SK-N-SH (cell line): ENCODE results near the gene CSKMT. TPM values are rescaled to one million over a fixed set of nuclear protein-coding genes. Genes with fewer than 3 reads are reported as not detected.

Experiments
- CTCF ChIA-PET: fragments of 300-600, 350-600 bp; formaldehyde crosslinking; extraction: SDS; loops from one replicate; lab custom pipeline; 2021; lab: Yijun Ruan, JAX
- POLR2A ChIA-PET: fragments of 350-600 bp; sonication (Branson Sonifier 250); formaldehyde crosslinking; extraction: SDS; loops from one replicate; lab custom pipeline; 2020; ENCODE audit warnings: antibody characterized with exemption, inconsistent platforms; lab: Yijun Ruan, JAX
- DNase-seq: peaks from one replicate; pipeline ENCODE4 v3.0.0; 2012
- H2AFZ ChIP-seq: fragments of 200-600 bp; sonication (generic); 2 replicates; pipeline ENCODE4 v1.8.1; 2016; ENCODE audit warnings: antibody characterized with exemption, mild to moderate bottlenecking, low read depth
- H3F3A ChIP-seq: fragments of 200-600 bp; sonication (generic); replicated peaks from 2 replicates; pipeline ENCODE3; 2016; ENCODE audit warnings: antibody characterized with exemption, mild to moderate bottlenecking; ENCODE audit not compliant: insufficient read depth
- H3K27ac ChIP-seq, 2 experiments: fragments of 200-500 bp in 1 of 2; fragments of 200-600 bp in 1 of 2; sonication (Bioruptor generic) in 1 of 2; sonication (generic), shearing (Covaris generic) in 1 of 2; 2 replicates each; pipeline versions ENCODE4 v1.5.1 to v1.6.1; 2014 to 2016; ENCODE audit warnings: low read depth in 2 of 2, inconsistent platforms in 1 of 2, low read length in 1 of 2, mild to moderate bottlenecking in 1 of 2, mixed read lengths in 1 of 2
- H3K27me3 ChIP-seq: fragments of 200-600 bp; sonication (generic), shearing (Covaris generic); 2 replicates; pipeline ENCODE4 v1.6.1; 2016; ENCODE audit warnings: mixed run types; ENCODE audit not compliant: insufficient read depth
- H3K36me3 ChIP-seq, 2 experiments: fragments of 200-500 bp in 1 of 2; fragments of 200-600 bp in 1 of 2; sonication (Bioruptor generic) in 1 of 2; sonication (generic) in 1 of 2; replicated peaks in 1 of 2; 2 replicates each; pipeline versions ENCODE3 to v1.5.1; 2014 to 2016; ENCODE audit warnings: low read length in 1 of 2, mild to moderate bottlenecking in 1 of 2; ENCODE audit not compliant: insufficient read depth in 2 of 2, control insufficient read depth in 1 of 2
- H3K4me1 ChIP-seq, 2 experiments: fragments of 200-500 bp in 1 of 2; fragments of 200-600 bp in 1 of 2; sonication (Bioruptor generic) in 1 of 2; sonication (generic), shearing (Covaris generic) in 1 of 2; 2 replicates each; pipeline versions ENCODE4 v1.5.1 to v1.6.1; 2014 to 2016; ENCODE audit warnings: low read depth in 1 of 2, low read length in 1 of 2, mixed run types in 1 of 2; ENCODE audit not compliant: insufficient read depth in 2 of 2, control insufficient read depth in 1 of 2
- H3K4me2 ChIP-seq: fragments of 200-600 bp; sonication (generic), shearing (Covaris generic); 2 replicates; pipeline ENCODE4 v1.6.1; 2017; ENCODE audit warnings: mixed run types
- H3K4me3 ChIP-seq, 2 experiments: fragments of 200-500 bp in 1 of 2; fragments of 200-600 bp in 1 of 2; sonication (Bioruptor generic) in 1 of 2; sonication (generic), shearing (Covaris generic) in 1 of 2; 2 replicates each; pipeline versions ENCODE4 v1.5.1 to v1.8.1; 2014 to 2016; ENCODE audit warnings: low read depth in 2 of 2, inconsistent platforms in 1 of 2, low read length in 1 of 2, mild to moderate bottlenecking in 1 of 2, mixed read lengths in 1 of 2, moderate library complexity in 1 of 2
- H3K79me2 ChIP-seq: fragments of 200-600 bp; sonication (generic); 2 replicates; pipeline ENCODE4 v1.8.1; 2017; ENCODE audit warnings: mild to moderate bottlenecking; ENCODE audit not compliant: insufficient read depth
- H3K9ac ChIP-seq: fragments of 200-600 bp; sonication (generic); 2 replicates; pipeline ENCODE4 v1.6.1; 2017; ENCODE audit warnings: mixed run types
- H3K9me2 ChIP-seq: fragments of 200-600 bp; sonication (generic); 2 replicates; pipeline ENCODE4 v1.6.1; 2017; ENCODE audit warnings: mixed run types
- H3K9me3 ChIP-seq: fragments of 200-600 bp; sonication (generic); 2 replicates; pipeline ENCODE4 v1.6.1; 2017; ENCODE audit warnings: mixed run types, mild to moderate bottlenecking, moderate library complexity
- H4K20me1 ChIP-seq: fragments of 200-600 bp; sonication (generic); 2 replicates; pipeline ENCODE4 v1.6.1; 2017; ENCODE audit warnings: mild to moderate bottlenecking, mixed run types; ENCODE audit not compliant: insufficient read depth
- CTCF ChIP-seq: fragments of 200-600 bp; sonication (generic); IDR thresholded peaks from 2 replicates; pipeline ENCODE4 v1.6.1; 2017; ENCODE audit warnings: antibody characterized with exemption, mild to moderate bottlenecking, moderate library complexity
- FOSL2 ChIP-seq: IDR thresholded peaks from 2 replicates; pipeline ENCODE4 v1.4.0; 2012; ENCODE audit warnings: low read depth, mild to moderate bottlenecking, moderate library complexity, borderline replicate concordance
- FOXJ3 ChIP-seq: sonication (generic); formaldehyde crosslinking; IDR thresholded peaks from 2 replicates; pipeline ENCODE4 v1.5.1; 2020; ENCODE audit warnings: mild to moderate bottlenecking, missing genetic modification reagents
- FOXM1 ChIP-seq: IDR thresholded peaks from 2 replicates; pipeline ENCODE4 v1.4.0; 2012; ENCODE audit warnings: low read depth, mild to moderate bottlenecking
- MXI1 ChIP-seq: IDR thresholded peaks from 2 replicates; pipeline ENCODE4 v1.6.1; 2012; ENCODE audit warnings: mild to moderate bottlenecking, low read depth, low read length, improper control_type of control experiment
- RCOR1 ChIP-seq: fragments of 150-350 bp; IDR thresholded peaks from 2 replicates; pipeline ENCODE4 v1.6.1; 2017; ENCODE audit warnings: antibody characterized with exemption, low read length
- SIN3A ChIP-seq: IDR thresholded peaks from 2 replicates; pipeline ENCODE4 v1.6.1; 2012; ENCODE audit warnings: low read depth, mild to moderate bottlenecking, low read length, moderate library complexity, borderline replicate concordance
- SMC3 ChIP-seq: IDR thresholded peaks from 2 replicates; pipeline ENCODE4 v1.6.1; 2012; ENCODE audit warnings: low read depth, low read length, improper control_type of control experiment
- USF2 ChIP-seq: fragments of 150-350 bp; IDR thresholded peaks from 2 replicates; pipeline ENCODE4 v1.6.1; 2017; ENCODE audit warnings: antibody characterized with exemption, low read length, low read depth, borderline replicate concordance
- WGBS: methylation state at CpG from one replicate; pipeline ENCODE4 v1.1.6; 2017; ENCODE audit warnings: low lambda C conversion rate; 5-methylcytosine and 5-hydroxymethylcytosine counted together
- polyA plus RNA-seq, 3 experiments: library from polyadenylated mRNA; depleted of rRNA; stranded (reverse); fragments of >200 nt; gene quantifications; 2 replicates each; pipeline ENCODE4 v1.2.3, GENCODE V29; 2012

Gene CSKMT
- polyA plus RNA-seq, 1 of the 3 experiments (the other 2 are of a cell fraction): 11.1 TPM

GRCh38 chr11:62652161-62653006 is 12.7 kb upstream of the CSKMT start:
- WGBS: 40% methylated on average over 16 of the region's 16 CpGs
- H3K36me3 ChIP-seq: peaks cover 0 to 16% of the 10 kb centered on the region in 2 experiments
- CTCF ChIA-PET: interaction anchor here (1.0 to 1.4 kb wide), 3 partner anchors 10 to 14 kb away, joined by 3 to 7 read pairs (median 3); partner anchors contain the start of genes C11orf98 and CSKMT

GRCh38 chr11:62654297-62654696 is 10.8 kb upstream of the CSKMT start:
- POLR2A ChIA-PET: interaction anchor here (2.2 kb wide), 1 partner anchor 10 kb away, joined by 31 read pairs; the partner anchor contains the start of genes C11orf98 and CSKMT
- CTCF ChIA-PET: interaction anchor here (1.6 kb wide), 1 partner anchor 41 kb away, joined by 4 read pairs; the partner anchor contains the start of gene ROM1
- peaks cover 0 to 5% of the 10 kb centered on the region in 2 experiments for H3K36me3 ChIP-seq

More at GRCh38 chr11:62652161-62653006, 12.7 kb upstream of the CSKMT start:
- peak overlapping the region; percentile 90 for H3K9ac ChIP-seq
- peak overlapping the region; percentile 97; the same call in 1 of the 2 replicates for H2AFZ ChIP-seq
- no peak for TF ChIP-seq FOSL2
- TF ChIP-seq, all 33 proteins: peak for 0
- Histone ChIP-seq H3K4me1 (peaks cover 2 to 5% of the 10 kb centered on the region in 2 experiments; a peak in 2 of 4 replicates), H3K4me2 (peak overlapping the region; percentile 96), H3K4me3 (peak overlapping the region; percentile 68 to 88), H3K27ac (peak overlapping the region; percentile 67 to 79; a peak in 3 of 4 replicates), H3K9me2 (no peaks in the 10 kb centered on the region), H3K27me3 (no peaks in the 10 kb centered on the region), H3F3A (peaks cover 3% of the 10 kb centered on the region), H4K20me1 (no peaks in the 10 kb centered on the region), H3K79me2 (peaks cover 30% of the 10 kb centered on the region), H3K9me3 (no peaks in the 10 kb centered on the region)
- no peak for DNase-seq
- POLR2A ChIA-PET: interaction anchor here (0.7 to 1.1 kb wide), 11 partner anchors 9 to 61 kb away, joined by 3 to 25 read pairs (median 4); partner anchors contain the start of genes B3GAT3, C11orf98, CSKMT and LBHD1

More at GRCh38 chr11:62654297-62654696, 10.8 kb upstream of the CSKMT start:
- H3K79me2 ChIP-seq: peaks cover 30% of the 10 kb centered on the region
- H2AFZ ChIP-seq: peak overlapping the region; percentile 97; the same call in 1 of the 2 replicates
- H3K27ac ChIP-seq: no peak overlapping the region
- no peak for DNase-seq
- TF ChIP-seq FOXJ3 (CRISPR knock-in tag): no peak
- no peak for TF ChIP-seq CTCF
- TF ChIP-seq USF2: no peak
- no peak for TF ChIP-seq SIN3A
- TF ChIP-seq SMC3: no peak
- TF ChIP-seq FOXM1: no peak
- no peak for TF ChIP-seq MXI1
- TF ChIP-seq RCOR1: no peak
- H3K9me2 ChIP-seq: no peaks in the 10 kb centered on the region
- peaks cover 5% of the 10 kb centered on the region for H3F3A ChIP-seq
- no peak overlapping the region for H3K4me3 ChIP-seq
- H3K9me3 ChIP-seq: no peaks in the 10 kb centered on the region
- 90% methylated on average over 11 of the region's 11 CpGs for WGBS
- H3K4me2 ChIP-seq: no peak overlapping the region
- H3K27me3 ChIP-seq: no peaks in the 10 kb centered on the region
- peaks cover 2 to 5% of the 10 kb centered on the region in 2 experiments; a peak in 2 of 4 replicates for H3K4me1 ChIP-seq
- H3K9ac ChIP-seq: no peak overlapping the region
- no peaks in the 10 kb centered on the region for H4K20me1 ChIP-seq
